HG02588 (cell line): ENCODE data around the gene TMEM18.
"Not testable (repeated sequence)": the region's sequence is repeated elsewhere in the genome, so short reads cannot be mapped to it uniquely, and the experiment has no call there.

Experiments
- ATAC-seq: cut with Tn5 transposase; IDR thresholded peaks from one replicate; pipeline ENCODE4 v1.9.1; 2021; ENCODE audit warnings: mild to moderate bottlenecking, moderate library complexity; ENCODE audit not compliant: unreplicated experiment

The TMEM18 gene

GRCh38 chr2:694174-694573 lies 17.0 kb upstream of the TMEM18 start:
- ATAC-seq, result no peak

GRCh38 chr2:693606-694005 lies 16.4 kb upstream of the TMEM18 start:
- ATAC-seq, result no peak

- ATAC-seq, result no peak
Measured at GRCh38 chr2:692767-693166, 15.6 kb upstream of the TMEM18 start.

- ATAC-seq, result no peak
Measured at GRCh38 chr2:691821-692761, 14.9 kb upstream of the TMEM18 start.

GRCh38 chr2:690799-691198 lies 13.6 kb upstream of the TMEM18 start:
- no peak for ATAC-seq

- no peak for ATAC-seq
Measured at GRCh38 chr2:689877-690510, 12.8 kb upstream of the TMEM18 start.

GRCh38 chr2:689237-689636 lies 12.0 kb upstream of the TMEM18 start:
- no peak for ATAC-seq

GRCh38 chr2:688504-689076 lies 11.4 kb upstream of the TMEM18 start:
- ATAC-seq, result no peak

GRCh38 chr2:685421-685820 lies 8.2 kb upstream of the TMEM18 start:
- ATAC-seq, result no peak

GRCh38 chr2:684913-685312 lies 7.7 kb upstream of the TMEM18 start:
- ATAC-seq, result not testable (repeated sequence)

- ATAC-seq, result no peak
Measured at GRCh38 chr2:682226-682625, 5.0 kb upstream of the TMEM18 start.

GRCh38 chr2:681312-681711 lies 4.1 kb upstream of the TMEM18 start:
- ATAC-seq, result no peak

GRCh38 chr2:680496-680895 lies 3.3 kb upstream of the TMEM18 start:
- no peak for ATAC-seq

GRCh38 chr2:678964-679363 lies 1.8 kb upstream of the TMEM18 start:
- no peak for ATAC-seq

GRCh38 chr2:677959-678550 lies 849 bp upstream of the TMEM18 start:
- no peak for ATAC-seq

GRCh38 chr2:676647-677055 lies 555 bp downstream of the TMEM18 start:
- ATAC-seq, result peak; percentile 85

GRCh38 chr2:675982-676646 lies 1.1 kb downstream of the TMEM18 start:
- peak; percentile 22 for ATAC-seq

GRCh38 chr2:675460-675859 lies 1.7 kb downstream of the TMEM18 start:
- no peak for ATAC-seq

GRCh38 chr2:675051-675450 lies 2.2 kb downstream of the TMEM18 start:
- ATAC-seq, result no peak

- ATAC-seq, result no peak
Measured at GRCh38 chr2:674321-674985, 2.8 kb downstream of the TMEM18 start.
